Neural progenitor cell (in vitro differentiated cells): ENCODE data around the gene SIPA1L3. TPM values are rescaled to one million over a fixed set of nuclear protein-coding genes. Genes with fewer than 3 reads are reported as not detected.

ENCODE experiments used
- DNase-seq: peaks from one replicate; pipeline ENCODE4 v3.0.0-alpha.2; 2016; ENCODE audit warnings: low spot score
- H2AFZ ChIP-seq: fragments of 200-600 bp; sonication (generic); replicated peaks from 2 replicates; pipeline ENCODE4 v1.6.1; 2016; ENCODE audit warnings: antibody characterized with exemption
- H3F3A ChIP-seq: fragments of 200-600 bp; sonication (generic); 2 replicates; pipeline ENCODE4 v1.6.1; 2016; ENCODE audit warnings: antibody characterized with exemption, low read depth
- H3K27ac ChIP-seq: fragments of 200-600 bp; sonication (generic); 2 replicates; pipeline ENCODE4 v1.5.1; 2016; ENCODE audit warnings: mild to moderate bottlenecking
- H3K27me3 ChIP-seq: fragments of 200-600 bp; sonication (generic); 2 replicates; pipeline ENCODE4 v1.6.1; 2016; ENCODE audit warnings: mild to moderate bottlenecking, moderate library complexity
- H3K36me3 ChIP-seq: fragments of 200-600 bp; sonication (generic); 2 replicates; pipeline ENCODE4 v1.5.1; 2016
- H3K4me1 ChIP-seq: fragments of 200-600 bp; sonication (generic); 2 replicates; pipeline ENCODE4 v1.6.1; 2016; ENCODE audit warnings: mixed run types
- H3K4me2 ChIP-seq: fragments of 200-600 bp; sonication (generic); 2 replicates; pipeline ENCODE4 v1.6.1; 2016
- H3K4me3 ChIP-seq: fragments of 200-600 bp; sonication (generic); 2 replicates; pipeline ENCODE4 v1.5.1; 2016
- H3K79me2 ChIP-seq: fragments of 200-600 bp; sonication (generic); 2 replicates; pipeline ENCODE4 v1.6.1; 2016; ENCODE audit warnings: low read depth
- H3K9ac ChIP-seq: fragments of 200-600 bp; sonication (generic); 2 replicates; pipeline ENCODE4 v1.6.1; 2016
- H3K9me3 ChIP-seq: fragments of 200-600 bp; sonication (generic); 2 replicates; pipeline ENCODE4 v1.5.1; 2016; ENCODE audit warnings: low read depth
- H4K20me1 ChIP-seq: fragments of 200-600 bp; sonication (generic); 2 replicates; pipeline ENCODE4 v1.6.1; 2016; ENCODE audit warnings: low read depth
- H3K27ac Mint-ChIP-seq: 3 replicates; pipeline ENCODE4 v1.8.0; 2021; ENCODE audit warnings: mixed read lengths
- H3K27me3 Mint-ChIP-seq: 2 replicates; pipeline ENCODE4 v1.8.0; 2022; ENCODE audit warnings: low read depth, mild to moderate bottlenecking, inconsistent platforms, moderate library complexity, mixed read lengths; ENCODE audit not compliant: insufficient read depth
- H3K36me3 Mint-ChIP-seq: 3 replicates; pipeline ENCODE4 v1.8.0; 2021; ENCODE audit warnings: mixed read lengths
- H3K4me1 Mint-ChIP-seq: 3 replicates; pipeline ENCODE4 v1.8.0; 2021; ENCODE audit warnings: mixed read lengths
- H3K4me3 Mint-ChIP-seq: 3 replicates; pipeline ENCODE4 v1.8.0; 2021; ENCODE audit warnings: mild to moderate bottlenecking, moderate library complexity, mixed read lengths
- H3K9me3 Mint-ChIP-seq: 3 replicates; pipeline ENCODE4 v1.8.0; 2020; ENCODE audit warnings: mixed read lengths
- CTCF ChIP-seq: fragments of 200-600 bp; sonication (generic); IDR thresholded peaks from 2 replicates; pipeline ENCODE4 v1.5.1; 2017; ENCODE audit warnings: antibody characterized with exemption, mild to moderate bottlenecking
- EZH2 ChIP-seq: fragments of 200-600 bp; sonication (generic); IDR thresholded peaks from 2 replicates; pipeline ENCODE4 v1.6.1; 2017; ENCODE audit warnings: antibody characterized with exemption, mild to moderate bottlenecking, moderate library complexity
- EZH2phosphoT487 ChIP-seq: fragments of 200-600 bp; sonication (generic); IDR thresholded peaks from 2 replicates; pipeline ENCODE4 v1.6.1; 2017; ENCODE audit warnings: antibody characterized with exemption
- total RNA-seq: library from RNA; depleted of rRNA; stranded (reverse); fragments of >200 nt; gene quantifications from 2 replicates; pipeline ENCODE4 v1.2.3, GENCODE V29; 2015; ENCODE audit warnings: low replicate concordance

The SIPA1L3 gene
- total RNA-seq, 1 donor from 2014 or later = 19.2 TPM

- no peaks in the 10 kb centered on the region for H3K9me3 ChIP-seq
- no peaks in the 10 kb centered on the region for H3K4me1 ChIP-seq
- no peak overlapping the region for H3K27ac ChIP-seq
- Mint-ChIP-seq H3K27ac (no peak overlapping the region), H3K4me1 (no peaks in the 10 kb centered on the region), H3K4me3 (no peak overlapping the region), H3K27me3 (peaks cover 5% of the 10 kb centered on the region), H3K9me3 (no peaks in the 10 kb centered on the region), H3K36me3 (no peaks in the 10 kb centered on the region)
- H2AFZ ChIP-seq = no peak overlapping the region
- DNase-seq = no peak
- no peak overlapping the region for H3K9ac ChIP-seq
- H3K27me3 ChIP-seq = no peaks in the 10 kb centered on the region
- no peaks in the 10 kb centered on the region for H3K36me3 ChIP-seq
- TF ChIP-seq EZH2 (no peak), CTCF (no peak), EZH2phosphoT487 (no peak)
- H3K4me3 ChIP-seq = no peak overlapping the region
- H4K20me1 ChIP-seq = no peaks in the 10 kb centered on the region
- H3F3A ChIP-seq = no peaks in the 10 kb centered on the region
- no peak overlapping the region for H3K4me2 ChIP-seq
- H3K79me2 ChIP-seq = no peaks in the 10 kb centered on the region
Observed at GRCh38 chr19:37899453-37899852, 7.6 kb upstream of the SIPA1L3 start.

GRCh38 chr19:37899966-37900365 lies 7.0 kb upstream of the SIPA1L3 start:
- Mint-ChIP-seq H3K9me3 (no peaks in the 10 kb centered on the region), H3K27me3 (peaks cover 5% of the 10 kb centered on the region), H3K36me3 (no peaks in the 10 kb centered on the region), H3K4me3 (no peak overlapping the region), H3K4me1 (no peaks in the 10 kb centered on the region), H3K27ac (no peak overlapping the region)
- Histone ChIP-seq H4K20me1 (no peaks in the 10 kb centered on the region), H3F3A (no peaks in the 10 kb centered on the region), H3K9ac (no peak overlapping the region), H3K4me3 (no peak overlapping the region), H3K79me2 (no peaks in the 10 kb centered on the region), H3K4me2 (no peak overlapping the region), H3K4me1 (no peaks in the 10 kb centered on the region), H2AFZ (no peak overlapping the region), H3K27ac (no peak overlapping the region), H3K27me3 (no peaks in the 10 kb centered on the region), H3K9me3 (no peaks in the 10 kb centered on the region), H3K36me3 (no peaks in the 10 kb centered on the region)
- TF ChIP-seq EZH2 = no peak
- no peak for TF ChIP-seq CTCF
- no peak for TF ChIP-seq EZH2phosphoT487
- no peak for DNase-seq

GRCh38 chr19:37902668-37903067 lies 4.3 kb upstream of the SIPA1L3 start:
- peak overlapping the region; percentile 37 for H3K27ac Mint-ChIP-seq

More at GRCh38 chr19:37902668-37903067, 4.3 kb upstream of the SIPA1L3 start:
- peak overlapping the region; percentile 41 for H3K4me3 Mint-ChIP-seq
- DNase-seq = peak; percentile 94
- Histone ChIP-seq H3K79me2 (peaks cover 5% of the 10 kb centered on the region), H3K9me3 (no peaks in the 10 kb centered on the region), H3K36me3 (no peaks in the 10 kb centered on the region), H3K27ac (no peak overlapping the region), H4K20me1 (peaks cover 3% of the 10 kb centered on the region), H2AFZ (no peak overlapping the region), H3K9ac (no peak overlapping the region), H3K4me2 (no peak overlapping the region), H3K4me3 (no peak overlapping the region), H3K27me3 (no peaks in the 10 kb centered on the region), H3K4me1 (no peaks in the 10 kb centered on the region), H3F3A (peaks cover 13% of the 10 kb centered on the region)
- peaks cover 3% of the 10 kb centered on the region for H3K27me3 Mint-ChIP-seq
- H3K9me3 Mint-ChIP-seq = no peaks in the 10 kb centered on the region
- peaks cover 7% of the 10 kb centered on the region for H3K4me1 Mint-ChIP-seq
- H3K36me3 Mint-ChIP-seq = no peaks in the 10 kb centered on the region
- TF ChIP-seq CTCF = peak; percentile 96
- no peak for TF ChIP-seq EZH2phosphoT487
